Right forelimb (tissue), 1 donor: ENCODE results near the gene EMILIN3.

ENCODE experiments used
- DNase-seq: peaks from one replicate; pipeline ENCODE4 v3.0.0-alpha.2; 2018

Gene EMILIN3

GRCh38 chr20:41366546-41367392 is at the start of gene EMILIN3:
Gene EMILIN3, minus strand, starts transcription at chr20:41366818. Its CDS starts 184 bp downstream, at chr20:41366634.
- DNase-seq = peak; percentile 76

DNA sequence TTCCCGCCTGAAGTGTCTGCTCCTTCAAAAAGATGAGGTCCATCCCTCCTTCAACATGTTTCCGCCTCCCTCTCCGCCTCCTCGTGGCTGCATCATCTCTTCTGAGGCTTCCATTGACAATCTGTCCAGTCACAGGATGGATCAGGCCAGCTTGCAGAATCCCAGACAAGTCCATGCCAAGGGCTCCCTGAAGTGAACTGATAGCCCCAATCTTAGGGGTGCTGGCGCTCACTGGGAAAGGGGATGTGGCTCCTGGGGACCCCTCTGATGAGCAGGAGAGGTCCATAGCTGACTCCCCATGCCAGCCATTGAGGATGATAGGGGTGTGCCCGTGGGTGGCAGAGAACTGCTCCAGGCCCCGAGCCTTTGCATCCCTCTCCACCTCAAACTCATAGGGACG is 48.6 kb upstream of the EMILIN3 start:
- DNase-seq = no peak

GRCh38 chr20:41413169-41413568 is 46.6 kb upstream of the EMILIN3 start:
- no peak for DNase-seq

GRCh38 chr20:41412324-41413120 is 45.9 kb upstream of the EMILIN3 start:
- no peak for DNase-seq

GRCh38 chr20:41411391-41411847 is 44.8 kb upstream of the EMILIN3 start:
- no peak for DNase-seq

GRCh38 chr20:41408986-41409385 is 42.4 kb upstream of the EMILIN3 start:
- DNase-seq = peak; percentile 82

DNA sequence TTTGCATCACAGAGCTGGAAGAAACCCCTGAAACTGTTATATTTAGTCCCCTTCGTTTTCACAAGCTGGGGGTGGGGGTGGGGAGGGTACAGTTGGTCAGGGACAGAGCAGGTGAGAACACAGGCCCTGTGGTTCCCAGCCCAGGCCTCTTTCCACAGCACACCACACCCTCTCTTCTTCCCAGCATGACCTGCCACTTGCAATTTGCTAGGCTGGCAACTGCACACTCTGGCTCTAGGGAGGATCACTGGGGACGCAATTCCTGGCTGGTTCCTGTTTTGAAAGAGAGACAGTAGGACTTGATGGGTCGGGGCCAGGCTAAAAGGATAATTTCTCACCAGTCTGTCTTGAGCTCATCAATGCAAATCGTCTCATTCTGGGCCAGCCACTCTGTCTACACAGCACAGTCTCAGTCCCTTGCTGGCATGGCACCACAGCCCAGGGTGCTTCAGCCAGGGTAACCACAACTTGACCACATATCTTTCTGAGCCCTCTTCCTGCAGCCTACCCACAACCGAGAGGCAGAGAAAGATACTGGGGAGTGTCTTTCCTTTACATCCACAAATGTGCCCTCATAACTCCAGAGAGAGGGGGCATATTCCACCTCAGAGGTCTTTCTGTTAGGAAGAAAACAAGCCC is 41.7 kb upstream of the EMILIN3 start:
- DNase-seq = no peak

DNA sequence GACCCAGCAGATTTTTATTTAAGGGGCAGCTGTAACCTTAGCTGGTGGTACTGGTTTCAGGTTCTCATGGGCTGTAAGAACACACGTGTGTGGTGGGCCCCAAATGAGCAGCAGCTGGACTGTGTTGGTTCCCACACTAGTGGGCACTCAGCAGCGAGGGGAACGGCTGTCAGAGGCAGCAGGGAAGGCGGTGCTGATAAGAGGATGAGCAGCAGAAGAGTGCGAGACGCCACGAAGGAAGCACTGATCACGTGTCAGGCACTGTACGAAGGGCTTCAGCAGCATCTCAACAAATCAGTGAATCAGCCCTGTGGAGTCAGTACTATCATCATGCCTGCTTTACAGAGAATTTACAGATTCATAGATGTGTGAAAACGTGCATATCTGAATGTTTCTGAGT is 41.0 kb upstream of the EMILIN3 start:
- no peak for DNase-seq

GRCh38 chr20:41406896-41407444 is 40.4 kb upstream of the EMILIN3 start:
- DNase-seq = no peak

DNA sequence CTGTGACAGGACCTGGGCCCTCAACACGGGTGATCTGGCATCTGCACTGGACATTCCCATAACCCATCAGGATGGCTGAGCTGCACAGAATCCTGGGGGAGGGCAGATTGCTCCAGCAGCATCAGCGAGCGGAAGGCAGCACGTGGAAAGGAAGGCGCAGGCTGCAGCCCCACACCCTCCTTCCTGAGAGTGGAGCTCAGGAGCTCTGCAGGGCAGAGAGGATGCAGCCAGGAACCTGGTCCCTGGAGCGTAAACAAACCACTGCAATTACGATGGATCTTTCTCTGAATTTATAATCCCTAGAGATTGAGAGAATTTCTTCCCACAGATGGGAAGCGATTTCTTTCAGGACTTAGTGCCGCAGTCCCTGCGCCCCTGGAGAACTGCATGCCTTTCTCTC is 39.7 kb upstream of the EMILIN3 start:
- DNase-seq = no peak

- no peak for DNase-seq
Observed at GRCh38 chr20:41405436-41405835, 38.8 kb upstream of the EMILIN3 start.

DNA sequence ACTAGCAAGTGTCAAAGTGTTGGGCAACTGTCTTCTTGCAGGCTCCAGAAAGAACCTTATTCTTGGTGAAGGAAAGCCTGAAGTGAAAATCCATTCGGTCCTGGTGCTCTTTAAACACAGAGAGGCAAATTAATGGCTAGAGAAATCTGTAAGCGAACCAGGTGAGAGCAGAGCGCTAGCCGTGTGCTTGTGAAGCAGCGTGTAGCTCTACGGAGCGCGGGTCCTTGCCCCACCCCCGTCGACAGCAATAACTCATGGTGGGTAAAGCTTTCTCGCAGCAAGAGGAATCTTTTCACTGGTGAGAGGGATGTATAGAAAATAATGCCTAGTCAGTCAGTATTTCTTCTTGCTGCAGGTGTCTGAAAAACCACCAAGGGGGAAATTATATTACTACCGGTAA is 37.0 kb upstream of the EMILIN3 start:
- DNase-seq = no peak

- no peak for DNase-seq
Observed at GRCh38 chr20:41398408-41398807, 31.8 kb upstream of the EMILIN3 start.

DNA sequence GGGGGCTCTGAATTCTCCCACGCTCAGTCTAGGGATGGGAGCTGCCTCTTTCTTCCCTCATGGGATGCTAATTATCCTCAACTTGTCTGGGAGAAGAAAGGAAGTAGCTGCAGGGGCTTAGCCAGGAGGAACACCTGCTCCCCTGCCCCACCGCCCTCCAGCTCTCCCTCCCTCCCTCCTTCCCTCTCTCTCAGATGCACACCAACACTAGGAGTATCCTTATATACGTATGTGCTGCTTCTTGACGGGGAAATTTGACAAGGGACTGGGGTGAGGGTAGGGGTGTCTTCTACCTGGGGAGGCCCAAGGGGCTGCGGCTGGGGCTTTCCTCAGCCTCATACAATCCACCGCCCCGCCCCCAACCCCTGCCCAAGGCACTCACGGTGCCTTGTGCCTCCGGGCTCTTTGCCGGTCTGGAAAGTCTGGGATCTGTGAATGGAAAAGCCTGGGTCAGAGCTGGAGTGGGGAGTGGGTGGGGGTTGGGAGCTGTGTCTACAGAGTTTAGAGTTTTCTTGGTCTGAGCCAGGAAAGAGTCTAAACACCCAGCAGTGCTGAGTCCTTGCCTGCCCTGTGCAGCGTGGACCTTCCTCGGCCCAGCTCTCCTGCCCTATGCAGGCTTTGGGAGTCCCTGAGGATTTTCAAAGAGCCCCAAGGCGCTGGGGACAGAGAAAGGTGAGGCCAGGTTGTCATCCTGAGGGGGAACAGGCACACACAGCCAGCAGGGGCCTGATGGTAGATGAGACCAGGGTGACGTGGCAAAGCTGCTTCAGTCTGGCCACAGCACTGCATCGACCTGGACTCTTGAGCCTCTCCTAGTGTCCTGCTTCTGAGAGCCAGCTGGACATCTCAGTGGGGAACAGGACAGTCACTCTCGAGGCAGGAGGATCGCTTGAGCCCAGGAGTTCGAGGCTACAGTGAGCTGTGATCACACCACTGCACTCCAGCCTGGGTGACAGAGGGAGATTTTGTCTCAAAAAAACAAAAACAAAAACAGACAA is 29.3 kb upstream of the EMILIN3 start:
- DNase-seq = peak; percentile 74

DNA sequence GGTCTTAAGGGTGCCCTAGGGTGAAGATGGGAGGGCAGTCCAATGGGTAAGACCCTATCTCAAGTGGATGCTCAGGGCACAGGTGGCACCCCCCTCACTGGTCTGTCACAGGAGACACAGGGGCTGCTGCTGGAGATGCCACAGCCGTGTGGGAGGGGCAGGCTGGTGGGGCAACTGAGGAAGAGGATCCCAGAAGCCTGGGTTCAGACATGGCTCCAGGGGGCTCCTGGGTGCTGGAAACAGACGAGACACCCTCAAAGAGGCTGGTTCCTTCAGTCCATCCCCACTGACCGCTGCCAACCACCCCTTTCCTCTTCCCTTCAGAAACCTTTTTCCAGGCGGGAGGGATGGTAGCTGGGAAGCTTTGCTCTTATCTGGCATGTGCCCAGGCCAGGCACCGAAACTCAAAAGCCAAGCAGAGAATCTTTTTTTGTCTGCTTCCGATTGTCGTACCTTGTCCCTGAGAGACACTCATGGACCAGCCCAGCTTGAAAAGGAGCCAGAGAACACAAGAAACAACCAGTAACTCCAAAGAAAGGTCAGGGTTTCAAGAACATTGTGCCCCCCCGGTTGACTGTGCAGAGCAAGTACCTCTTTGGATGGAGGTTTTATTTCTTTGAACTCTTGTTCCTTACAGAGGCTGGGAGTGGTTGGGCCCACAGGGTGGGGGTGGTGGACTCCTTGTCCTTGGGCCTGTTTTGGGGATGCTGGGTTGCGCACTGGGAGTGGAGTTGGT is 28.5 kb upstream of the EMILIN3 start:
- no peak for DNase-seq

GRCh38 chr20:41394081-41394480 is 27.5 kb upstream of the EMILIN3 start:
- DNase-seq = no peak

- no peak for DNase-seq
Observed at GRCh38 chr20:41393705-41394066, 27.1 kb upstream of the EMILIN3 start.

DNA sequence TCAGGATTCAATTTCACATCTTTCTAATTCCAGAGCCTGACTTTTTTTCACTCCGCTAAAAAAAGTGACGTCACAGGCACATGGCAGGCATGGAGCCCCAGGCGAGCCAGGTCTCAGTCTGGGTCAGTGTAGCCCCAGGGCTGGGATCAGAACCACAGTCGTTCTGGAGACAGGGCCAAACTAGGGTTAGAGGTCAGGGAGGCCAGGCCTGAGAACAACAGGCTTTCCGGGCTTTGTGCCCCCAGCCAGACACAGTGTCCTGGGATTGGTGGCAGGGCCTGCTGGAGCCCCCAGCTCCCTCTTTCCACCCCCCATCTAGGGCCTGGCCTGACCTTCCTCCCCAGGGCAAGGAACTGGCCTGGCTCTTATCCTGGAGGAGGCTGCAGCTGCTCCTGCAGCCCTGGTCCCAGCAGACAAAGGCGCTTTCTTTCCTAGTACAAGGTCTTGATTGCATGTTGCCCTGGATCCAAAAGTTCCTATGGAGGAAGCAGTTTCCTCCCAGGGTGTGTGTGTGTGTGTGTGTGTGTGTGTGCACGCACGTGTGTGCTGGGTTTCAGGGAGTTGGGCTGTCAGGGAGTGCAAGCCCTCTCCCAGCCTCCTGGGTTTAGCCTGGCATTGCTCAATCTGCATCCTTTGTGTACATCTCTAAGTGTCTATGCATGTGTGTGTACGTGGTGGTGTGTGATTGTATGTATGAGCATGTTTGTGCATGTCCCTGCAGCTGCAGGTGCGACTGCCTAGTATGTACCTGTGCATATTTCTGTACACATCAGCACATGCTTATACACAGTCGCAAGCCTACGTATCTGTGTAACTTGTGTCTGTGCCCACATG is 26.5 kb upstream of the EMILIN3 start:
- DNase-seq = peak; percentile 78

GRCh38 chr20:41392295-41392694 is 25.7 kb upstream of the EMILIN3 start:
- no peak for DNase-seq

DNA sequence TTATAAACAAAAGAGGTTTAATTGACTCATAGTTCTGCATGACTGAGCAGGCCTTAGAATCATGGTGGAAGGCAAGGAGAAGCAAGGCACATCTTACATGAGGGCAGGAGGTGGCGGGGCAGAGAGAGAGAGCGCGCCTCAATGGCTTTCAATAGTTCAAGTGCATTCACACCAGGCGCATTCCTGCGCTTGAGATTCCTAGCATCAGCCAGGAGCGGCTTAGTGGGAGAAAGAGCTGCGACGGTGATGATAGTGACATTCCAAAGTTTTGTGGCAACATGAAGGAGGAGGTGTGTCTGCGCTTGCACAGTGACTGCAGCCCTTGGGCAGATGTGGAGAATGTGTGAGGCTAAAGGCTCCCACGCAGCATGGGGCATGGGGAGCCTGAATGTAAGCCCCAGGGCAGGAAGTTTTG is 25.0 kb upstream of the EMILIN3 start:
- DNase-seq = no peak
